Neural crest cell (in vitro differentiated cells): ENCODE measurements around the gene SH3PXD2A. TPM values are rescaled to one million over a fixed set of nuclear protein-coding genes. Genes with fewer than 3 reads are reported as not detected.

ENCODE experiments used
- DNase-seq: peaks from one replicate; pipeline ENCODE4 v3.0.0; 2021; ENCODE audit warnings: low read depth, mixed read lengths, low spot score
- H3K27ac Mint-ChIP-seq: one replicate; pipeline ENCODE4 v1.8.0; 2021; ENCODE audit warnings: mild to moderate bottlenecking, mixed read lengths; ENCODE audit not compliant: unreplicated experiment
- H3K27me3 Mint-ChIP-seq: 2 replicates; pipeline ENCODE4 v1.8.0; 2021; ENCODE audit warnings: low read depth, mild to moderate bottlenecking, mixed read lengths
- H3K36me3 Mint-ChIP-seq: 2 replicates; pipeline ENCODE4 v1.8.0; 2021; ENCODE audit warnings: low read depth, mild to moderate bottlenecking, mixed read lengths
- H3K4me1 Mint-ChIP-seq: 2 replicates; pipeline ENCODE4 v1.8.0; 2021; ENCODE audit warnings: mixed read lengths
- H3K4me3 Mint-ChIP-seq: one replicate; pipeline ENCODE4 v1.8.0; 2021; ENCODE audit warnings: mild to moderate bottlenecking, mixed read lengths
- H3K9me3 Mint-ChIP-seq: 2 replicates; pipeline ENCODE4 v1.8.0; 2021; ENCODE audit warnings: mixed read lengths
- CTCF ChIP-seq: fragments of 200-600 bp; sonication (generic); conservative IDR thresholded peaks from 2 replicates; pipeline ENCODE4 v1.5.0; 2021; ENCODE audit warnings: antibody characterized with exemption, mild to moderate bottlenecking
- total RNA-seq: library from RNA; stranded (reverse); gene quantifications from 2 replicates; pipeline ENCODE4 v1.2.1, GENCODE V29; 2021

The SH3PXD2A gene
- total RNA-seq, 1 donor from 2014 or later: 22.8 TPM

GRCh38 chr10:103701380-103702222 lies 153.8 kb downstream of the SH3PXD2A start:
- Mint-ChIP-seq H3K9me3 (peaks cover 3% of the 10 kb centered on the region), H3K4me3 (no peak overlapping the region), H3K4me1 (peaks cover 25% of the 10 kb centered on the region), H3K27ac (no peak overlapping the region), H3K27me3 (peaks cover 1% of the 10 kb centered on the region), H3K36me3 (peaks cover 5% of the 10 kb centered on the region)
- TF ChIP-seq CTCF: no peak
- DNase-seq: no peak

GRCh38 chr10:103700436-103700715 lies 155.0 kb downstream of the SH3PXD2A start:
- no peak for DNase-seq
- peaks cover 3% of the 10 kb centered on the region for H3K9me3 Mint-ChIP-seq
- H3K27me3 Mint-ChIP-seq: peaks cover 8% of the 10 kb centered on the region
- no peak overlapping the region for H3K4me3 Mint-ChIP-seq
- peaks cover 27% of the 10 kb centered on the region for H3K4me1 Mint-ChIP-seq
- peak overlapping the region; percentile 19 for H3K27ac Mint-ChIP-seq
- no peak for TF ChIP-seq CTCF
- peaks cover 5% of the 10 kb centered on the region for H3K36me3 Mint-ChIP-seq

DNA sequence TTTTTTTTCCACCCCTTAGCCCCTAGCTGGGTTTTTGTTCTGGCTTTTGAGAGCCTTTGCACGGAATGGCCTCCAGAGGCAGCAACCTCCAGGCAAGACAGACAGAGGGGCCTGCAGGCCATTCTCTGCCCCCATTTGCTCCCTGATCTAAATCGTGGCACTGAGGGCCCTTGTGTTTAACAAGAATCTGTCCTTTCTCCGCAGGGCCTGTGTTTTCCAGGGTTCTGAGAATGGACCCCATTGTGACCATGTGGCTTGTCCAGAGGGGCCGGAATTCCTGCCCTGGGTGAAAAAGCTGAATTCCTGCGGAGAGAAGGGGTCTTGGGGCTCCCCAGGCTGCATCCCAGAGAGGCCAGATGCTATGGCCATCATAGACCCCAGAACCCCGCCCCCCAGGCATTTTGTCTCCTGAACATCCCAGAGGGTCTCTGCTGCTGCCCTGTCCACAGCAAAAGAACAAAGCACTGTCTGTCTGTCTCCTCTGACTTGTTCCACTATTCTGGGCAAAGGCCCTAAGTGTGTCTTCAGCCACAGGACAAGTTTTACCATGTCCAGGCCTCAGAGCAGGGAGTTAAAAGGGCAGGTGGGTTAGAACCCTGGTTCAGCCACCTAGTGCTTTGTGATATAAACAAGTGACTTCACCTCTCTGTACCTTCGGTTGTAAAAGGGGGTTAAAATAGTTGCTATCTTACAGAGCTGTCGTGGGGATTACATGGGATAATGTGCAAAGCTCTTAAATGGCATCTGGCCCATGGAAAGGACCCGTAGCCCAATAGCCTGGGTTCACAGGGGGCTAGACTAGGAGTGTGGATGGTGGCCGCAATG lies 155.6 kb downstream of the SH3PXD2A start:
- H3K9me3 Mint-ChIP-seq: peaks cover 3% of the 10 kb centered on the region
- H3K4me3 Mint-ChIP-seq: no peak overlapping the region
- peak; percentile 40 for DNase-seq
- no peak for TF ChIP-seq CTCF
- H3K27me3 Mint-ChIP-seq: peaks cover 10% of the 10 kb centered on the region
- H3K27ac Mint-ChIP-seq: peak overlapping the region; percentile 13
- H3K36me3 Mint-ChIP-seq: peaks cover 5% of the 10 kb centered on the region
- H3K4me1 Mint-ChIP-seq: peaks cover 27% of the 10 kb centered on the region

DNA sequence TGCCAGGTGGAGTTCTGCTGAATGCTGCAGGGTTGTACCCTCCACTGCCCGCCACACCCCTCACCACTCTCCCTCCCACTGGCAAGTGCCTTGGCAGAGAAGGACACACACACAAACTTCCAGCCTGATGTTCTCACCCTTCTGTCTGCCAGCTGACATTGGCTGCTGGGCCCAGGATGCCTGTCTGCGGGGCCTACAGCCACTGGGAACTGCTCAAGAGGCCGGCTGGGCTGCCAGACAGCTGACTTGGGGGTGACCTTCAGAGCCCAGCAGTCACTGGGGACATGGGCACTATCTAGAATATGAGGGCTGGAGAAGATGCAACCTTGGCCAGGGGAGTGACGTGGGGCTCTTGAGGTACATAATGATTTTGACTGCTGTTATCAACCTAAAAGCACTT lies 157.1 kb downstream of the SH3PXD2A start:
- peaks cover 3% of the 10 kb centered on the region for H3K9me3 Mint-ChIP-seq
- H3K27me3 Mint-ChIP-seq: peaks cover 26% of the 10 kb centered on the region
- H3K4me3 Mint-ChIP-seq: no peak overlapping the region
- TF ChIP-seq CTCF: no peak
- peak overlapping the region; percentile 82 for H3K27ac Mint-ChIP-seq
- H3K4me1 Mint-ChIP-seq: peaks cover 31% of the 10 kb centered on the region
- peaks cover 5% of the 10 kb centered on the region for H3K36me3 Mint-ChIP-seq
- no peak for DNase-seq

GRCh38 chr10:103697787-103698186 lies 157.6 kb downstream of the SH3PXD2A start:
- peaks cover 28% of the 10 kb centered on the region for H3K27me3 Mint-ChIP-seq
- H3K36me3 Mint-ChIP-seq: peaks cover 5% of the 10 kb centered on the region
- H3K4me1 Mint-ChIP-seq: peaks cover 31% of the 10 kb centered on the region
- no peak for TF ChIP-seq CTCF
- H3K9me3 Mint-ChIP-seq: peaks cover 3% of the 10 kb centered on the region
- H3K4me3 Mint-ChIP-seq: no peak overlapping the region
- H3K27ac Mint-ChIP-seq: peak overlapping the region; percentile 62
- DNase-seq: no peak
